ENCODE data around the gene SEC61A2.
A peak's percentile ranks its signal among the peaks of the same experiment; 100 is the strongest.
"Not testable (repeated sequence)": the region's sequence is repeated elsewhere in the genome, so short reads cannot be mapped to it uniquely, and the experiment has no call there.

The SEC61A2 gene

DNA sequence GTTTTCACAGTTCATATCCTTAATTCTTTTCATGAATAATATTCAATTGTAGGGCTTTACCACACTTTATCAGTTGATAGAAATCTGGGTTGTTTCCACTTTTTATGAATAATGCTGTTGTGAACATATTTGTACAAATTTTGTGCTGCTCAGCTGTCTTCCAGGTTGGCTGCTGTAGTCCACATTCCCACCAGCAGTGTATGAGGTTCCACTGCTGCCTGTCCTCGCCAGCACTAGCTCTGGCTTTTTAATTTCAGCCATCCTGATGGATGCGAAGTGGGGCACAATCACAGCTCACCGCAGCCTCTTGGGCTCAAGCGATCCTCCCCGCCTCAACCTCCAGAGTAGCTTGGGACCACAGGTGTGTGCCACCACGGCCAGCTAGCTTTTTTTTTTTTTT lies 33.5 kb downstream of the SEC61A2 start:
- DNase-seq, result no peak

DNA sequence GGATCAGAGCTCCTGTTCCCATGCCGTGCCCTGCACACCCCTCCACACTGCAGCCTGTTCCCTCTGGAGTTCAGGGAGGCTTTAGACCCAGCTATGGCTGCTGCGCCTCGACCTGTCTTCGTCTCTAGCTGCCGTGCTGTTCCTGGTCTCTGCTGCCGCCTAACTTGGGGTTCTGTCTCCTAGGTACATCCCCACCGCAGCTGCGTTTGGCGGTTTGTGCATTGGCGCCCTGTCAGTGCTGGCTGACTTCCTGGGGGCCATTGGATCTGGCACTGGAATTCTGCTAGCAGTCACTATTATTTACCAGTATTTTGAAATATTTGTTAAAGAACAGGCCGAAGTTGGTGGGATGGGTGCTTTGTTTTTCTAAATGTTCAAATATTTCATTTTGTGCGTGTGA lies 34.6 kb downstream of the SEC61A2 start:
- no peak for DNase-seq

DNA sequence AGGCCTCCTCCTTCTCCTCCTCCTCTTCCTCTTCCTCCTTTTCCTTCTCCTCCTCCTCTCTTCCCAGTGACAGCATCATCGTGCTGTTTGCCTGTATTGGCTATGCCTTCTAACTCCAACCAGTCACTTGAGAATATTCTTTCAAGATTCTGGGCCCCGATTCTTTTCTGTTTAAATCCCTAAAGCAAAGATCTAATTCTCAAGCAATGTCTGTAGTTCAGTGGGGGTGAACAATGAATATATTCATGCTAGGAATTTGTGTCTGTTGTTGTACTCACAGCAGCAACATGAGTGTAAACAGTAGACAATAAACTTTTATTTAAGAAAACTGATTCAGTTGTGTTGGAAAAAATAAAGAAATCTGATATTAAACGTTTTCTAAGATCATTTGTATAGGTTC lies 35.6 kb downstream of the SEC61A2 start:
- DNase-seq, result no peak

DNA sequence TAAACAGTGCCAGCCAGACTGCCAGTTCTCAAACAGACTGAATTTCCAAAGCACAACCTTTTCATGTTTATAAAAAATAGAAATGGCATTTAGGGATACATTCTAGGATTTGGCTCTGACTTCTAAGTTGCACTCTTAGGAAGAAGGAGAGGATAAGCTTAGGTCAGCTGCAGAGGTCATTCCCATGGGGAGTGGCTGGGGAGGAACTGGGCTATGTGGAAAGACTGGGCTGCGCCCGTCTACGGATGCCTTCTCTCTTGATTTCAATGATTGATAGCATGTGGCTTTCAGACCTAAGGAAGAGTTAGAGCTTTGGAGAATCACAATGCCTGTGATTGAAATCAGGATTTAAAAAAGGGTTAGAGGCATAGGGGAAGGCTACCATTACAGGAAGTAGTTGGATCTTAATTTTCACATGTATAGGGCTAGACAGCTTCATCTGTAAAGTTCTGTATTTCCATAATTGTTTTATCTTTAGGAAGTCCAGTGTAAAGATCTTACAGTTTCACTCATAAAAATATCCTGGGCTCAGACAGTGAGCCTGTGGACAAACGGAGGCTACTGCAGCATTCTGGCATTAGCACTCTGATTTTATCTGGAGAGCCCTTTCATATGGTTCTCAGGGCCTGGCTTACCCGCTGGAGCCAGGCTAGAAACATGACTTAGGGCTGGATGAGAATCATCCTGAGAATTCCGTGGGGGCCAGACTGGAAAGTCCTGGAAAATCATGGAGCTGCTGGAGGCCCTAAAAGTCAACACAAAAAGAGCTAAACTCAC lies 36.7 kb downstream of the SEC61A2 start:
- no peak for DNase-seq

DNA sequence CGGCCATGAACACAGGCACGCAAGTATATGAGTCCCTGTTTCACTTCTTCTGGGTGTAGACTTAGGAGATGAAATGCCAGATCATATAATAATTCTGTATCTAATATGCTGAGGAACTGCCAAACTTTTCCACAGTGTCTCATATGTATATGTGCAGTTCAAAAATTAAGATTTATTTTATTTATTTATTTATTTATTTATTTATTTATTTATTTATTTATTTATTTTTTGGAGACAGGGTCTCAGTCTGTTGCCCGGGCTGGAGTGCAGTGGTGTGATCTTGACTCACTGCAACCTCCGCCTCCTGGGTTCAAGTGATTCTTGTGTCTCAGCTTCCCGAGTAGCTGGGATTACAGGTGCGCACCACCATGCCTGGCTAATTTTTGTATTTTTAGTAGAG lies 42.0 kb downstream of the SEC61A2 start:
- DNase-seq, result not testable (repeated sequence)

DNA sequence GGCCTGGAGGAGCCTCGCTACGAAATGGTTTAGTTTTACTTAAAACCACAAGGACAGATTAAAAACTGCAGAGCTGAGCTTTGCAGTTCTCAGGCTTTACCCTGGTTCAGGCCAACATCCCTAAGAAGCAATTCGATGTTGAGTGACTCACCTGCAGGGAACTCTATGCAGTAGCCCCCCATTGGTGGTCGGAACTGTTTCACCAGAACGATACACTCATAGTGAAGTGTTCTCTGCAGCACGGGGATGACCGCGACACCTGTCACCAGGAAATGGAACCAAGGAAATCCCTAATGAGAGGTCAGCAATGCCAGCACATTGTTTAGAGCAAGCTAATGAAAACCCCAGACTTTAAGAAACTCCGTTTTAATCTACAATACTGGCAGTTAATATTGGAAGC lies 48.2 kb downstream of the SEC61A2 start:
- DNase-seq, result no peak

DNA sequence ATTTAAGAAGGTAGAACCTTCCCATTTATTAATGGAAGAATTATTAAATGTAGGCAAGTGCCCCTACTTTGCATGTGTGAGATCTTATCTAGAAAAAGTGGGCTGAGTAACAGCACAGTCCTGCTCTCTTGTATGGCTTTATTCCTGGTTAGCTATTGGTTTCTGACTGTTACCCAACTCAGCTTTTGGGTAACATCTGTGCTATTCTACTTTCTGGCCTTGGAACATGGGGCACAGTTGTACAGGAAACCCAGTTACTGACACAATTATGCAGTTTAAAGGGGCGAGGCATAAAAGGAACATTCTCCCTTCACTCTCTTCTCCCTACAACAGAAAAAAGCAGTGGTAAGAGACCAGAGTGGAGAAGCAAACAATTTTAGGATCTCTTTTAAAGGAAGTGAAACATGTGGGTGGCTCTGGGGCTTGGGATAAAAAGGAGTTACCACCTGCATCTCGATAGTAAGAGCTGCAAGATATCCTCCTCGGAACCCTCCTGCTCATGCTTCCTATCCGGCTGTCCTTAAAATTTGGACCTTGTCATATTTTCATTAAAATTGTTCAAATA lies 50.2 kb downstream of the SEC61A2 start:
- DNase-seq, result no peak

DNA sequence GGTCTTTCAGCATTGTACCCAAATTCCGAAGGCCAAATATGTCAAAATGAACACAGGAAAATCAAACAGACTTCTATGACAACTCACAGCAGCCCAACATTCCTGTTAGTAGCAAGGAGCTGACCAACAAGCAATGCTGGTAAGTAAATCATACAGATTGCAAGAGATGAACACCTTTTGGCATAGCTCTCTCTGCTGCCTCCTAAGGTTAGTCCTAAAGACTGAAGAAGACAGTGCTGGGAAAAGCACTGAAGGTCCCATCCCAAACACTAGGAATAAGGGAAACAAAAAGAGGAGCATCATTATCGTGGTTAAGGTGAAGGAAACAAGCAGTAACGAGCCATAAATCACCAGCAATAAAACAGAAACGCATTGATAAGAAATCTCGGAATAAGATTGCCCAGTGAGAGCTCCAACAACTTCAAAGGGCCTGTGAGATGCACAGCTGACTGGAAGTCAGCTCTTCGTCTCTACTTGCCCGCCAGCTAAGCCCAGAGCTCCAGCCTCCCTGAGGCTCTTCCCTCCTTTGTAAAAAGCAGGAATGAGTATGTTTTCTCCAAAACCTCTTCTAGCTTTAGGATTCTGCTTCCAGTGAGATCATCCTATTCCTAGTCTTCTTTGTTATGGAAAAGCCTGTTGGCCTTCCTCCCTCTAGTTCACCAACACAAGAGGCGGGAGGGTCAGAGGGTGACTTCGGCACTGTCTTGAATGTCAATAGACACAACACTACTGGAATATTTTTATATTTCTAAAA lies 50.9 kb downstream of the SEC61A2 start:
- DNase-seq, result no peak

DNA sequence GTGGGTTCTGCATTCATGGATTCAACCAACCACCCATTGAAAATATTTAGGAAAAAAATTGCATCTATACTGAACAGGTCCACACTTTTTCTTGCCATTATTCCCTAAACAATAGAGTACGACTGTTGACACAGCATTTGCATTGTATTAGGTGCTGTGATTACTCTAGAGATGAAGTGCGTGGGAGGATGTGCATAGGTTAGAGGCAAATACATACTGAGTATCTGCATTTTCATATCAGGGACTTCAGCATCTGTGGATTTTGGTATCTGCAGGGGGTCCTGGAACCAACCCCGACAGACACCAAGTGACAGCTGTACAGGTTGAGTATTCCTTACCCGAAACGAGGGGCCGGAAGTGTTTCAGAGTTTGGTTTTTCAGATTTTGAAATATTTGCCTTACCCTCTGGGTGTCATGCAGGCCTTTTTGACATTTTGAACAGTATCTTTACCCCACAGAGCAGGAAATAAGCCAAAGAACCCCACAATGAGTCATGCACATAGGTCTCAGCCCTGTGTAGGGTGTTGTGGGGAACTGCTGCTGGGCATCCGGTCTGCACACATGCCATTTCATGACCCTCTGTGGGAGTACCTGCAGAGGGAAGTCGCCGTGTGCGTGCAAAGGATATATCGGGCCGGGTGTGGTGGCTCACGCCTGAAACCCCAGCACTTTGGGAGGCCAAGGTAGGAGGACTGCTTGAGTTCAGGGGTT lies 51.7 kb downstream of the SEC61A2 start:
- DNase-seq, result no peak

DNA sequence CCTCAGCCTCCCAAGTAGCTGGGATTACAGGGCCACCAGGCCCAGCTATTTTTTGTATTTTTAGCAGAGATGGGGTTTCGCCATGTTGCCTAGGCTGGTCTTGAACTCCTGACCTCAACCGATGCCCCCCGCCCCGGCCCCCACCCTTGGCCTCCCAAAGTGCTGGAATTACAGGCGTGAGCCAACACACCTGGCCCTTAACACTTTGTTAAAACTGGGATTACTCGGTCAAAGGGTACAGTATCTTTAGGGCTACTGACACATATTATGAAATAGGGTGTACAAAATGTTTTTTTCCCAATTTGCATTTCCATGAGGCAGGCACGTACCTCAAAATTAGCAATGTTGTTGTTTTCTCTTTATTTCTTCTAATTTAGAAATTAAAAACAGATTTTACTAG lies 54.7 kb downstream of the SEC61A2 start:
- no peak for DNase-seq

DNA sequence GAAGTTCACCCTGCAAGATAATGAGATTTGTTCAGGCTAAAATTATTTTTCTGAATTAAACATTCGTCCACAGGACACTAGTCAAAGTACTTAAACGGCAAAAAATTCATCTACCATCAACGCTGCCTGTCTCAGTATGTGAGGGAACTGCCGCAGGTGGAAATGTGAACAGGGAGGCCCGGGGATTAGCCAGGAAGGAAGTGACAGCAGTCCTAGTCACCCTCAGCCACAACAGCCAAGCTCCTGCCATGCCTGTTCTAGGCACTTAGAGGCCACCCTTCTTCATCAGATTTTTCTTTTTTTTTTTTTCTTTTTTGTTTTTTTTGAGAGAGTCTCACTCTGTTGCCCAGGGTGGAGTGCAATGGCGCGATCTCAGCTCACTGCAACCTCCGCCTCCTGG lies 56.8 kb downstream of the SEC61A2 start:
- no peak for DNase-seq

DNA sequence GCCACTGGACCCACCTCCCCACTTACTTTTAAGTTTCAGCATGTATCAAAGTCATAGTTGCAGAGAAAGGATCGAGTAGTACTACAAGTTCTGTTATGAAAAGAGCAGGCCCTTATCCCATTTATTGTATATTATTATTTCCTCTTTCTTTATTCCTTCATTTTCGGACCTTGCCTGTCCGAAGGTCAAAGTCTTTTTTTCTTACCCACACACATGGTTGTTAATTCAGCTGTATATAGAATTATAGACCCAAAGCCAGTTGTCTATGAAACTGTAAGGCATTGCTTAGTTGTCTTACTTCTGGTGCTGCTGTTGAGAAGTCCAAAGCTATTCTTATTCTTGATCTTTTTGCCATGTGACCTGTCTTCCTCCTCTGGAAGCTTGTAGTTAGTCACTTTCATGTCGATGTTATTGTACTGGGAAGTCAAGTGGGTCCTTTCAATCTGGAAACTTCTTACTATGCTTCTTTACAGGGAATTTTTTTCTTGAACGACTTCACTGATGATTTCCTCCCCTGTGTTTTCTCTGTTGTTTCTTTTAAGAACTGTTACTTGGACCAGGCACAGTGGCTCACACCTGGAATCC lies 57.9 kb downstream of the SEC61A2 start:
- no peak for DNase-seq

DNA sequence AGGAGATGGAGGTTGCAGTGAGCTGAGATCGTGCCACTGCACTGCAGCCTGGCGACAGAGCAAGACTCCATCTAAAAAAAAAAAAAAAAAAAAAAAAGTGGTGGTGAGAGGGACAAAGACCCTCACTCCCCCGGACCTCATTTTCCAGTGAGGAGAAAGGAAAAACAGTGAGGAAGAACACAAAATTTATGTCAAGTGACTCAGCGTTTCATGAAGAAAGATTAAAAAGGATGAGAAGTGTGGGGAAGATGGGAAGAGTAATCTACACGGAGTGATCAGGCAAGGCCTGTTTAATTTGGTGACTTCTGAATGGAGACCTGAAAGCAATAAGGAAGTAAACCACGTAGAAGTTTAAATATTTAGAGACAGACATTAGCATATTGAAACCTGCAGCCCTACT lies 59.2 kb downstream of the SEC61A2 start:
- DNase-seq, result no peak

DNA sequence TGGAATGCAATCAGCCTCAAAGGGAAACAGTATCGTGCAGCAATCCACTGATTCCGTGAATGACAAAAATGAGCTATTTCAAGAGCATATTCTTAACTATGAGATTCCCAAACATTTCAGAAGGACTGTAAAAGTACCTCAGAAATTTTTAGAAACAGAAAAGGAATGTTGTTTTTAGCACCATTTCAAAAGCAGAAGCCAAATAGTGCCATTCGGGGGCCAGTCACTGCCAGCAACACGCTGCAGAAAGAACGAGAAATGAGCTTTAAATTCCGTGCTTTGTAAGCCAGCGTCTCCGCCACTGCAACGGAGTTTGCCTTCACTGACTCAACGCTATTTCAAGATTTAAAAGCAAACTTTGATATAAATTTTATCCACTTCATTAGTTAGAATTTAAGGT lies 59.9 kb downstream of the SEC61A2 start:
- no peak for DNase-seq

DNA sequence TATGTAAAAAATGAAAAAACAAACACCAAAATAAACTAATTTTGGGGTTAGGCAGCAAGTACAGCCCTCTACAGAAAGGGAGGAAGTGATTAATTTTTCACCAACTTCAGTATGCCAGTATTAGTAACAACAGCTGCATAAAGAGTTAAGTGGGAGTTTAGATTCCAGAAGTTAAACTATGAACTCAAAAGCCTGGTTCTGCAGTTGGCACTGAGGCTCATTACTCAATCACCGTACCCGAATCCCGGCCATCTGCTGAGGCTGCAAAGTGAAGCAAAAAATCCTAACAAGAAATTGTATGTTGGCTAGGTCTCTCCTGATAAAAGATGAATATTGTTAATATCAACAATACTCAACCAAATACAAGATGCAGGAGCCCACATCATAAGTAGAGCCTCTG lies 62.2 kb downstream of the SEC61A2 start:
- DNase-seq, result no peak

DNA sequence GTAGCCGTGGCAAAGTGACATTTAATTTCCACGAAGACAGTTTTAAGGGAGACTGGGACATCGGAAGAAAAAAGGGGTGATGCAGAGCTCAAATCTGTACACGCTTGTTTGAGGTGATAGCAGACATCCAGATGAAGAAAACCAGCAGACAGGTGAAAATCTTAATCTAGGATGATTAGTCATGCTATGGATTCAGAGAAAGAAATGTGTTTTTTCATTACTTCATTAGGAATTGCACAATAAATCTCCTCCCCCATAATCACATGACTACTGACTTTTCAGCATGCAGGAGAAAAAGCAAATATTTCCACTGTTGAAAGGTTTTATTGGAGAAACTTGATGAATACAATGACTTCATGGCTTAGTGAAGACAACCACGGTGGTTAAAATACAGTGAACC lies 63.7 kb downstream of the SEC61A2 start:
- DNase-seq, result no peak

DNA sequence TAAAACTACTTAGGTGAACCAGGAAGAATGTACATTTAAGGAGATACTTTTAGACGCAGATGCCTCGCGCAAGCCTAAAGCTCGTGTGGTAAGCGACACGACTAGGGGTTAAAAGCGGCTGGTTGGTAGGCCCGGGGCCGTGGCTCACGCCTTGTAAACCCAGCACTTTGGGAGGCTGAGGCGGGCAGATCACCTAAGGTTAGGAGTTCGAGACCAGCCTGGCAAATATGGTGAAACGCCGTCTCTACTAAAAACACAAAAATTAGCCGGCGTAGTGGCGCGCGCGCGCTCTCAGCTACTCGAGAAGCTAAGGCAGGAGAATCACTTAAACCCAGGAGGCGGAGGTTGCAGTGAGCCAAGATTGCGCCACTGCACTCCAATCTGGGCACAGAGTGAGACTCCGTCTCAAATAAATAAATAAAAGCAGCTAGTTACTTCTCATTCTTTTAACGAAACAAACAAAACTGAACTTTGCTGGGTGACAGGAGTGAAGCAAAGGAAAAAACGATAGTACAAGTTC lies 65.3 kb downstream of the SEC61A2 start:
- DNase-seq, result no peak

DNA sequence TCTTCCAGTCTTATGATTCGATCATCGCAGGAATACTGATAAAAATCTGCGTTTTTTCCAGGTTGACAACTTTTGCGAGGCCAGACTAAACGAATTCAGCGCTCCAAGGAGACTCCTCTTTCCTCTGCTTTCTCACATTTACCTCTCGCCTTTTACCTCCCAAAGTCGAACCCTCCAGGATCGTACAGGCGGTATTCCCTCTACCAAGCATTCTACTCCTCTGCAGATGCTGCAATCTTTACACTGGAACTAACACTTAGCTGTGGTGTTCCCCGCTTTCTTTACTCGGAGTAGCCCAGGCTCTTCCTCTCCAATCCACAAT lies 65.8 kb downstream of the SEC61A2 start:
- DNase-seq, result no peak

DNA sequence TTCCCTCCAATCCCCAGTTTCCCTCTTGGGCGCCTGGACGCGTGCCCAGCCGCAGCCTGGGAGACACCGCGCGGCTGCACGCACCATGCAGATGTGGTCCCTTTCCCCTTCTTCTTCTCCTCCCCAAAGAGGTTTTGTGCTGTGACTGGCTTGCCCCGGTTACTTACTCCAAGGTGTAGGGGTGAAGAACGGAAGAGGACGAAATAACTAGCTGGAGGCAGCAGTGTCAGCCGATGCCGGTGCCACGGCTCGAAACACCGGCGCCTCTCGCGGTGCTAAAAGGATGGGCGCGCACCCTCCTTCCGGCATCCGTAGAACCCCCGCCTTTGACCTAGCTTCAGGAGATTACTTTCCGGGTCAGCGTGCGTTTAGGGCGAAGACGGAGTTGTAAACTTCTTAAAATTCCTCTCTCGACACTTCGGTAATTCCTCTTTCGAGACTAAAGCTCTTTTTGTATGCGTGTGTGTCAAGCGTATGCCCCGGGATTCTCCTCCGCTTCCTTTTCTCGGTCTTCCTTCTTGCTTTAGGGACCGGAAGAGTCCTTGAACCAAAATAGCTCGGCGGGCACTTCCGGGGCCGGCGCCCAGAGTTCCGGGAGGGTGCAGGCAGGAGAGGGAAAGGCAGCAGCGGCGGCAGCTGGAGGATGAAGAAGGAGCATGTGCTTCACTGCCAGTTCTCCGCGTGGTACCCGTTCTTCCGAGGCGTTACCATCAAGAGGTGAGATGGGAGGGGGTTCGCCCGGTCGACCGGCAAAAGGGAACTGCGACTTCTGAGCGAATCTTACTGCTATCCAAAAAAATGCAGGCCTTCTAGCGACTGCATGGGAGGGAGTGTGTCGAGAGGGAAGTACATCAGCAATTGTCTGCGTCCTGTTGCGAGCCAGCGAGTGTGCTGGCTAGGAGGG lies 66.4 kb downstream of the SEC61A2 start, which contains the start of the genes CDC123 and NUDT5:
TSS of gene CDC123 (plus strand) at position 586 of the 904 bp plus-strand sequence. CDS start at position 644, 58 bp downstream.
TSS of gene NUDT5 (minus strand) at position 289 of the 904 bp plus-strand sequence. CDS start 9,600 bp downstream, outside the sequence.
- peak; percentile 54 for DNase-seq

DNA sequence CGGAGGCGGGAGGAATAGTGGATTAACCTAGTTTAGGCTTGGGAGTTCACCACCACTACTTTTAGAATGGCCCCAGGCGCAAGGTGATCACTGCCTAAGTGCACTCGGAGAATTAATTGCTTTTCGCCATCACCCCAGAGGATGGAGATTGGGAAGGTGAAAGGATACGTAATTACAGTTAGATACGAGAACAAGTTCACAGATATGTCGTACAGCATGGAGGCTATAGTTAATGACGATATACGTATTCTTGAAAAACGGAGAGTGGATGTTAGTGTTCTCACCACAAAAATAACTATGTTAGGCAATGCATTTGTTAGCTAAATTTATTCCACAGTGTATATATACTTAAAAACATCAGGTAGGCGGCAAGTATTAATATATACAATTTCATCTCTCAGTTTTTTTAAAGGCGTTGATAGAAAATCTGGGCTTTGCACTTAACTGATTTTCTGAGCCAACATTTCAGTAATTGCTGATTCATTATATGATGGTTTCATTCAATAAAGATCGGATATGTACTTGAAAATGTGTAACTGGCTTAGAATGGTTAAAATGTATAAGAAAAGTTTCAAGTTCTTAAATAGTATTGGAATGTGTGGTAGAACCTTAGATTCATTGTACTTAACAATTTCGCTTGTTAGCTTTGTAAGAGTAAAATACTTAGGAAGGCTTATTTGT lies 67.2 kb downstream of the SEC61A2 start:
- DNase-seq, result no peak

DNA sequence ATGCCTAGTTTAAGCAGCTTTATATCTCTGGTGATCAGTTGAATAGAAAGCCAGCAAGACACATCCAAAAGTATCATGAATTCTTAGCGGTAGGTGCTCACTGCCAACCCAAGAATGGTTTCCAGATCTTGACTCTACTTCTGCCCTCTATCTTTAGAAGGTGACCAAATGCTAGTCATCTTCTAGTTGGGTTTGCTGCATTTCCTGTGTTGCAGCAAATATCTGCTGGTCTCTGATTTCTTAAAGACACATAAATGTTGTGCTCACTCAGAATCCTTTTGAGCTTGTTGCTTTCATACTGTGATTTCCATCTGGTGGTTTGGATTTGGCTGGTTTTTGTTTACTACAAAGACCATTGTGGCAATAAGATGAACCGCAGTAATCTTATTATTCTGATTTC lies 68.7 kb downstream of the SEC61A2 start:
- DNase-seq, result no peak

Data from NCI-H2081 treated with DMSO at 0.1 percent for 48 hours (cell line).